Endodermal cell (in vitro differentiated cells): ENCODE results near the gene GATAD2A. TPM values are rescaled to one million over a fixed set of nuclear protein-coding genes. Genes with fewer than 3 reads are reported as not detected.

Source experiments
- DNase-seq: peaks from one replicate; pipeline ENCODE4 v3.0.0-alpha.2; 2017
- H3K27ac ChIP-seq: 2 replicates; pipeline ENCODE4 v1.5.1; 2013; ENCODE audit warnings: mild to moderate bottlenecking, low read depth, low read length, moderate library complexity
- H3K27me3 ChIP-seq: 2 replicates; pipeline ENCODE4 v1.6.1; 2013; ENCODE audit warnings: mild to moderate bottlenecking, low read length, moderate library complexity; ENCODE audit not compliant: insufficient read depth, control insufficient read depth, poor library complexity, severe bottlenecking
- H3K36me3 ChIP-seq: 2 replicates; pipeline ENCODE4 v1.7.0; 2013; ENCODE audit warnings: mild to moderate bottlenecking, low read length, moderate library complexity; ENCODE audit not compliant: control insufficient read depth, insufficient read depth
- H3K4me1 ChIP-seq: one replicate; pipeline ENCODE4 v1.7.0; 2013; ENCODE audit warnings: low read length; ENCODE audit not compliant: control insufficient read depth, insufficient read depth
- H3K4me3 ChIP-seq: 2 replicates; pipeline ENCODE4 v1.5.1; 2013; ENCODE audit warnings: mild to moderate bottlenecking, low read length, moderate library complexity
- H3K9ac ChIP-seq: 2 replicates; pipeline ENCODE4 v1.6.1; 2013; ENCODE audit warnings: mild to moderate bottlenecking, low read length, moderate library complexity; ENCODE audit not compliant: poor library complexity, severe bottlenecking; ENCODE audit errors: extremely low read depth
- H3K9me3 ChIP-seq: 2 replicates; pipeline ENCODE4 v1.6.1; 2013; ENCODE audit warnings: mild to moderate bottlenecking, low read length, moderate library complexity; ENCODE audit not compliant: control insufficient read depth
- H3K27ac Mint-ChIP-seq: 2 replicates; pipeline ENCODE4 v1.8.0; 2020; ENCODE audit warnings: mixed read lengths
- H3K27me3 Mint-ChIP-seq: 2 replicates; pipeline ENCODE4 v1.8.0; 2021; ENCODE audit warnings: mild to moderate bottlenecking, mixed read lengths; ENCODE audit not compliant: insufficient read depth
- H3K36me3 Mint-ChIP-seq: 2 replicates; pipeline ENCODE4 v1.8.0; 2020; ENCODE audit warnings: low read depth, mixed read lengths
- H3K4me1 Mint-ChIP-seq: 2 replicates; pipeline ENCODE4 v1.8.0; 2020; ENCODE audit warnings: mixed read lengths
- H3K4me3 Mint-ChIP-seq: 2 replicates; pipeline ENCODE4 v1.8.0; 2020; ENCODE audit warnings: mild to moderate bottlenecking, moderate library complexity, mixed read lengths
- H3K9me3 Mint-ChIP-seq: 2 replicates; pipeline ENCODE4 v1.8.0; 2020; ENCODE audit warnings: mild to moderate bottlenecking, mixed read lengths
- CTCF ChIP-seq: fragments of 200-600 bp; sonication (generic); conservative IDR thresholded peaks from 2 replicates; pipeline ENCODE4 v1.5.0; 2021; ENCODE audit warnings: antibody characterized with exemption, mild to moderate bottlenecking
- WGBS, 2 experiments: methylation state at CpG; one replicate each; pipeline versions ENCODE4 v1.1.5 to v1.1.7; 2013; ENCODE audit warnings: missing lambda C conversion rate in 2 of 2, mixed read lengths in 1 of 2; ENCODE audit not compliant: insufficient coverage in 1 of 2, insufficient read length in 1 of 2; 5-methylcytosine and 5-hydroxymethylcytosine counted together
- total RNA-seq, 2 donors: library from RNA; stranded (reverse); fragmentation: NEBNext Ultra II Directional in 1 of 2; extraction: Animal tissue kit (Norgen Biotek cat#: 25700) in 1 of 2; gene quantifications; 2 replicates in 1 of 2; 3 replicates in 1 of 2; pipeline ENCODE4 v1.2.1, GENCODE V29; 2021

The GATAD2A gene
- total RNA-seq, 2 donors from 2014 or later, result 115 to 126 TPM

- H3K4me1 ChIP-seq, result no peaks in the 10 kb centered on the region
- no peak for DNase-seq
- H3K27me3 ChIP-seq, result no peaks in the 10 kb centered on the region
- H3K9ac ChIP-seq, result no peak overlapping the region
- no peak overlapping the region for H3K27ac ChIP-seq
- Mint-ChIP-seq H3K4me1 (peaks cover 4% of the 10 kb centered on the region), H3K9me3 (no peaks in the 10 kb centered on the region), H3K27ac (no peak overlapping the region), H3K27me3 (peaks cover 10% of the 10 kb centered on the region), H3K4me3 (no peak overlapping the region), H3K36me3 (peaks cover 30% of the 10 kb centered on the region)
- peaks cover 20% of the 10 kb centered on the region for H3K36me3 ChIP-seq
- H3K9me3 ChIP-seq, result no peaks in the 10 kb centered on the region
- 90 to 97% methylated on average over 6 to 11 of the region's 11 CpGs for WGBS, 2 experiments
- no peak for TF ChIP-seq CTCF
- H3K4me3 ChIP-seq, result no peak overlapping the region
These were observed 124.4 kb downstream of the GATAD2A start for GRCh38 chr19:19529783-19530422.

DNA sequence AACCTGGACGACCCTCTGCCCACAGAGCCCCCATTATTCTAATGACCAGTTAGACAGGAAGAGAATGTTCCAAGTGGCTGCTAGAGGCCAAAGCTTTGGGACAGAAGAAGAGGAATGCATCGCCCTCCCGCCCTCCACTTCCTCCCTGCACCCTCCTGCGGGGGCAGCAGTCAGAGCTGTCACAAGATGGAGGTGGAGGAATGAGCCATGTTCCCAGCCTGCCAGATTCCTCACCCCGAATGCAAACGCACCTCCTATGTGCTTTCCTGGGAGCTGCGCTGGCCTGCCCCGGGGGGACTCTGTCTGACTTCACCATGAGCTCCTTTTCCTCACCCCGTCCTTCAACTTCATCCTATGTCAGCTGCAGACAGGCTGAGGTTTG lies 124.9 kb downstream of the GATAD2A start:
- Histone ChIP-seq H3K4me3 (no peak overlapping the region), H3K4me1 (no peaks in the 10 kb centered on the region), H3K27me3 (no peaks in the 10 kb centered on the region), H3K9ac (no peak overlapping the region), H3K36me3 (peaks cover 20% of the 10 kb centered on the region), H3K9me3 (no peaks in the 10 kb centered on the region), H3K27ac (no peak overlapping the region)
- Mint-ChIP-seq H3K27me3 (peaks cover 10% of the 10 kb centered on the region), H3K4me1 (no peaks in the 10 kb centered on the region), H3K4me3 (no peak overlapping the region), H3K27ac (no peak overlapping the region), H3K36me3 (peaks cover 30% of the 10 kb centered on the region), H3K9me3 (no peaks in the 10 kb centered on the region)
- WGBS, 2 experiments, result 66 to 69% methylated on average over 6 to 9 of the region's 9 CpGs
- no peak for TF ChIP-seq CTCF
- peak; percentile 79 for DNase-seq

DNA sequence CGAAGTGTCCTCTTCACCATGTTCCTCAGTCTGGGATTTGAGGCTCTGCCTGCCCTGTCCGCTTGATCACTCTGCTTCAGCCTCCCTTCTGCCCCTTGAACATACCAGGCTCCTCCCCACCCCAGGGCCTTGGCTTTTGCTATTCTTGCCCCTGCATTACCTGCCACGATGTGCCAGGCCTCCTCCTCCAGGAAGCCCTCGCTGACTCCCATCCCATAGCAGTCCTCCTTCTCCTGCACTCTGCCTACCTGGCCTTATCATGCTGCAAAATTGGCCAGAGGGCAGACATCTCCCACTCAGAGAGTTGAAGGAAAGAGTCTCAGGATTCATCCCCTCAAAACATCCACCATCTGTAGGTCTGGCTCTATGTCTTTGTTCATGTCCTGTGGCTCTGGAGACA lies 125.4 kb downstream of the GATAD2A start:
- Histone ChIP-seq H3K36me3 (peaks cover 18% of the 10 kb centered on the region), H3K9me3 (no peaks in the 10 kb centered on the region), H3K4me3 (no peak overlapping the region), H3K4me1 (no peaks in the 10 kb centered on the region), H3K27ac (no peak overlapping the region), H3K9ac (no peak overlapping the region), H3K27me3 (no peaks in the 10 kb centered on the region)
- H3K4me1 Mint-ChIP-seq, result no peaks in the 10 kb centered on the region
- 87 to 92% methylated on average over 4 of the region's 4 CpGs for WGBS, 2 experiments
- no peak for DNase-seq
- H3K9me3 Mint-ChIP-seq, result no peaks in the 10 kb centered on the region
- peaks cover 30% of the 10 kb centered on the region for H3K36me3 Mint-ChIP-seq
- TF ChIP-seq CTCF, result no peak
- H3K27ac Mint-ChIP-seq, result no peak overlapping the region
- H3K4me3 Mint-ChIP-seq, result no peak overlapping the region
- H3K27me3 Mint-ChIP-seq, result peaks cover 10% of the 10 kb centered on the region
